K562 (cell line): ENCODE data around the gene RFX6.

Experiments
- TBP ChIP-seq: optimal IDR thresholded peaks from 2 replicates; pipeline ENCODE3; 2011; ENCODE audit warnings: low read depth, low read length, improper control_type of control experiment
- ZKSCAN8 ChIP-seq: fragments of 200-800 bp; sonication (Bioruptor generic); IDR thresholded peaks from 2 replicates; pipeline ENCODE4 v1.6.1; 2016; ENCODE audit warnings: missing genetic modification characterization, missing compliant biosample characterization
- TF ChIP-seq, protein P1 (sequence below), 3 experiments: IDR thresholded peaks in 2 of 3; conservative IDR thresholded peaks in 1 of 3; 2 replicates each; pipeline ENCODE4 v1.5.1; 2011 to 2012; ENCODE audit warnings: low read length in 3 of 3, mild to moderate bottlenecking in 3 of 3, control low read depth in 2 of 3, improper control_type of control experiment in 1 of 3, inconsistent platforms in 1 of 3, low read depth in 1 of 3, mixed read lengths in 1 of 3, moderate library complexity in 1 of 3; ENCODE audit not compliant: insufficient read depth in 2 of 3

- TF ChIP-seq, protein P1, sequence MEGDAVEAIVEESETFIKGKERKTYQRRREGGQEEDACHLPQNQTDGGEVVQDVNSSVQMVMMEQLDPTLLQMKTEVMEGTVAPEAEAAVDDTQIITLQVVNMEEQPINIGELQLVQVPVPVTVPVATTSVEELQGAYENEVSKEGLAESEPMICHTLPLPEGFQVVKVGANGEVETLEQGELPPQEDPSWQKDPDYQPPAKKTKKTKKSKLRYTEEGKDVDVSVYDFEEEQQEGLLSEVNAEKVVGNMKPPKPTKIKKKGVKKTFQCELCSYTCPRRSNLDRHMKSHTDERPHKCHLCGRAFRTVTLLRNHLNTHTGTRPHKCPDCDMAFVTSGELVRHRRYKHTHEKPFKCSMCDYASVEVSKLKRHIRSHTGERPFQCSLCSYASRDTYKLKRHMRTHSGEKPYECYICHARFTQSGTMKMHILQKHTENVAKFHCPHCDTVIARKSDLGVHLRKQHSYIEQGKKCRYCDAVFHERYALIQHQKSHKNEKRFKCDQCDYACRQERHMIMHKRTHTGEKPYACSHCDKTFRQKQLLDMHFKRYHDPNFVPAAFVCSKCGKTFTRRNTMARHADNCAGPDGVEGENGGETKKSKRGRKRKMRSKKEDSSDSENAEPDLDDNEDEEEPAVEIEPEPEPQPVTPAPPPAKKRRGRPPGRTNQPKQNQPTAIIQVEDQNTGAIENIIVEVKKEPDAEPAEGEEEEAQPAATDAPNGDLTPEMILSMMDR (IDR thresholded peaks at IDR 0.05 in 2 of 3, conservative IDR thresholded peaks at IDR 0.05 in 1 of 3; ENCODE audit: insufficient read depth in 2 of 3, low read depth in 1 of 3, low read length in 3 of 3), result no peak
- no peak for TF ChIP-seq ZKSCAN8 (CRISPR knock-in tag)
- no peak for TF ChIP-seq TBP
Observed at GRCh38 chr6:116866281-116866871, 10.7 kb upstream of the RFX6 start.
